Spleen (tissue), 7 donors: ENCODE results near the gene BABAM2.

Source experiments
- CTCF ChIP-seq, 11 experiments: fragments of 200-600 bp in 7 of 11; fragments of 450-650 bp in 4 of 11; sonication (generic) in 4 of 11; IDR thresholded peaks in 8 of 11; conservative IDR thresholded peaks in 3 of 11; 1 replicate in 7 of 11; 2 replicates in 4 of 11; pipeline versions ENCODE4 v1.4.0 to v1.8.0; 2016 to 2021; ENCODE audit warnings: antibody characterized with exemption in 11 of 11, inconsistent platforms in 4 of 11, mild to moderate bottlenecking in 1 of 11
- POLR2A ChIP-seq, 3 donors: fragments of 450-650 bp; IDR thresholded peaks; one replicate each; pipeline ENCODE4 v1.5.1; 2017; ENCODE audit warnings: antibody characterized with exemption in 3 of 3, mild to moderate bottlenecking in 1 of 3
- POLR2AphosphoS5 ChIP-seq, 3 donors: sonication (generic); formaldehyde crosslinking; IDR thresholded peaks; one replicate each; pipeline ENCODE4 v1.5.1; 2017; ENCODE audit warnings: antibody characterized with exemption in 3 of 3
- donor health status: DM: no; HTN: no; CAD: no; lungs with moderate emphysema.
- donor health status: DM: no; HTN: no; CAD: no.
- donor health status: DM: no; HTN: no; CAD: no.

GRCh38 chr2:27940090-27940671, 49.7 kb downstream of the BABAM2 start:
- TF ChIP-seq CTCF (IDR thresholded peaks at IDR 0.05 in 8 of 11, conservative IDR thresholded peaks at IDR 0.05 in 3 of 11) (no peak), POLR2AphosphoS5 (IDR thresholded peaks at IDR 0.05) (no peak), POLR2A (IDR thresholded peaks at IDR 0.05) (no peak)
